Stomach (tissue), 4 donors: ENCODE data around the gene DOCK2.

ENCODE experiments used
- EP300 ChIP-seq: sonication (generic); formaldehyde crosslinking; IDR thresholded peaks from one replicate; pipeline ENCODE4 v1.6.1; 2017; ENCODE audit warnings: antibody characterized with exemption
- POLR2A ChIP-seq, 4 donors: fragments of 450-650 bp; IDR thresholded peaks; one replicate each; pipeline ENCODE4 v1.6.1; 2016; ENCODE audit warnings: antibody characterized with exemption in 4 of 4, control low read depth in 2 of 4, mild to moderate bottlenecking in 1 of 4, moderate library complexity in 1 of 4
- POLR2AphosphoS5 ChIP-seq, 3 donors: sonication (generic); formaldehyde crosslinking; IDR thresholded peaks; one replicate each; pipeline ENCODE4 v1.6.1; 2016; ENCODE audit warnings: antibody characterized with exemption in 3 of 3
- TF ChIP-seq, protein P1 (sequence below), 7 experiments: fragments of 450-650 bp in 4 of 7; fragments of 200-600 bp in 3 of 7; sonication (generic) in 3 of 7; IDR thresholded peaks; one replicate each; pipeline ENCODE4 v1.5.1; 2016 to 2019; ENCODE audit warnings: antibody characterized with exemption in 7 of 7, control low read depth in 2 of 7, mild to moderate bottlenecking in 1 of 7

GRCh38 chr5:170069512-170069911, 432.4 kb downstream of the DOCK2 start:
- TF ChIP-seq, protein P1, sequence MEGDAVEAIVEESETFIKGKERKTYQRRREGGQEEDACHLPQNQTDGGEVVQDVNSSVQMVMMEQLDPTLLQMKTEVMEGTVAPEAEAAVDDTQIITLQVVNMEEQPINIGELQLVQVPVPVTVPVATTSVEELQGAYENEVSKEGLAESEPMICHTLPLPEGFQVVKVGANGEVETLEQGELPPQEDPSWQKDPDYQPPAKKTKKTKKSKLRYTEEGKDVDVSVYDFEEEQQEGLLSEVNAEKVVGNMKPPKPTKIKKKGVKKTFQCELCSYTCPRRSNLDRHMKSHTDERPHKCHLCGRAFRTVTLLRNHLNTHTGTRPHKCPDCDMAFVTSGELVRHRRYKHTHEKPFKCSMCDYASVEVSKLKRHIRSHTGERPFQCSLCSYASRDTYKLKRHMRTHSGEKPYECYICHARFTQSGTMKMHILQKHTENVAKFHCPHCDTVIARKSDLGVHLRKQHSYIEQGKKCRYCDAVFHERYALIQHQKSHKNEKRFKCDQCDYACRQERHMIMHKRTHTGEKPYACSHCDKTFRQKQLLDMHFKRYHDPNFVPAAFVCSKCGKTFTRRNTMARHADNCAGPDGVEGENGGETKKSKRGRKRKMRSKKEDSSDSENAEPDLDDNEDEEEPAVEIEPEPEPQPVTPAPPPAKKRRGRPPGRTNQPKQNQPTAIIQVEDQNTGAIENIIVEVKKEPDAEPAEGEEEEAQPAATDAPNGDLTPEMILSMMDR (IDR thresholded peaks at IDR 0.05), result no peak
- TF ChIP-seq EP300 (no peak), POLR2AphosphoS5 (IDR thresholded peaks at IDR 0.05) (no peak), POLR2A (IDR thresholded peaks at IDR 0.05) (no peak)
